Transverse colon (tissue), 4 donors: Measurements from ENCODE around the gene MFSD6L. TPM values are rescaled to one million over a fixed set of nuclear protein-coding genes. Genes with fewer than 3 reads are reported as not detected.

ENCODE experiments used
- DNase-seq: peaks from one replicate; pipeline ENCODE4 v3.0.0-alpha.2; 2019
- H3K27ac ChIP-seq, 4 donors: fragments of 200-600 bp; sonication (generic); 2 replicates each; pipeline ENCODE4 v1.5.1; 2016 to 2018; ENCODE audit warnings: inconsistent platforms in 4 of 4
- H3K27me3 ChIP-seq: fragments of 200-600 bp; sonication (generic); 2 replicates; pipeline ENCODE4 v1.5.1; 2017; ENCODE audit warnings: inconsistent platforms
- H3K36me3 ChIP-seq, 4 donors: fragments of 200-600 bp; sonication (generic); 2 replicates each; pipeline ENCODE4 v1.5.1; 2017 to 2019; ENCODE audit warnings: inconsistent platforms in 4 of 4
- H3K4me1 ChIP-seq, 4 donors: fragments of 200-600 bp; sonication (generic); 2 replicates each; pipeline ENCODE4 v1.5.1; 2017 to 2020; ENCODE audit warnings: inconsistent platforms in 4 of 4
- H3K4me3 ChIP-seq, 4 donors: fragments of 200-600 bp; sonication (generic); 1 replicate in 1 of 4; 2 replicates in 3 of 4; pipeline versions ENCODE4 v1.5.1 to v1.6.1; 2017 to 2019; ENCODE audit warnings: inconsistent platforms in 4 of 4
- H3K9me3 ChIP-seq, 2 donors: fragments of 200-600 bp; sonication (generic); 2 replicates each; pipeline ENCODE4 v1.5.1; 2017 to 2019; ENCODE audit warnings: inconsistent platforms in 2 of 2
- CTCF ChIP-seq, 5 experiments: fragments of 200-600 bp in 3 of 5; fragments of 450-650 bp in 2 of 5; sonication (generic) in 3 of 5; IDR thresholded peaks; 1 replicate in 2 of 5; 2 replicates in 3 of 5; pipeline ENCODE4 v1.5.1; 2016 to 2017; ENCODE audit warnings: antibody characterized with exemption in 5 of 5, inconsistent platforms in 3 of 5, mild to moderate bottlenecking in 2 of 5, moderate library complexity in 1 of 5
- EP300 ChIP-seq: sonication (generic); formaldehyde crosslinking; IDR thresholded peaks from one replicate; pipeline ENCODE4 v1.6.1; 2017; ENCODE audit warnings: antibody characterized with exemption, low read depth
- POLR2A ChIP-seq: fragments of 450-650 bp; IDR thresholded peaks from one replicate; pipeline ENCODE4 v1.6.1; 2016; ENCODE audit warnings: antibody characterized with exemption, mild to moderate bottlenecking, moderate library complexity
- POLR2AphosphoS5 ChIP-seq, 3 donors: sonication (generic); formaldehyde crosslinking; IDR thresholded peaks; one replicate each; pipeline ENCODE4 v1.6.1; 2016; ENCODE audit warnings: antibody characterized with exemption in 3 of 3
- WGBS, 2 donors: methylation state at CpG; one replicate each; pipeline ENCODE4 v1.1.5; 2018; ENCODE audit warnings: low coverage in 1 of 2; 5-methylcytosine and 5-hydroxymethylcytosine counted together
- in situ Hi-C, 4 donors: fragments of 200-750 bp; cut with MboI; loops; one replicate each; pipeline versions ENCODE4 v1.15.0 to v1.15.1; 2017; ENCODE audit warnings: low sequenced_read_pairs in 3 of 4, low pct_ligation_motif_present in 1 of 4, low pct_unique_long_range_greater_than_20kb in 1 of 4
- intact Hi-C: fragments of 100-400 bp; cut with DNase I; formaldehyde crosslinking; loops from one replicate; pipeline ENCODE4 v1.15.1; 2023; ENCODE audit warnings: low total_unique reads
- total RNA-seq, 4 donors: library from RNA; depleted of rRNA; stranded (reverse); fragments of >200 nt; gene quantifications; one replicate each; pipeline ENCODE4 v1.1.0, GENCODE V29; 2016

Gene MFSD6L
- total RNA-seq, 4 donors from 2014 or later: 0.40 to 5.1 (median 3.8) TPM; not detected in 1

- no peak for DNase-seq
- Histone ChIP-seq H3K9me3 (peaks cover 3 to 6% of the 10 kb centered on the region in 2 donors), H3K4me1 (no peaks in the 10 kb centered on the region), H3K27ac (no peak overlapping the region), H3K36me3 (no peaks in the 10 kb centered on the region), H3K27me3 (no peaks in the 10 kb centered on the region), H3K4me3 (no peak overlapping the region)
- WGBS, 2 donors: 99% methylated on average over 5 of the region's 5 CpGs; no CpG with 5 or more reads in 1 of the 2 donors
- no peak for TF ChIP-seq EP300
- TF ChIP-seq POLR2A: no peak
- TF ChIP-seq POLR2AphosphoS5 (IDR thresholded peaks at IDR 0.05): no peak
- TF ChIP-seq CTCF (IDR thresholded peaks at IDR 0.05): no peak
- in situ Hi-C loops: no loop called here
- intact Hi-C loops: no loop called here
These were observed 24.1 kb upstream of the MFSD6L start for GRCh38 chr17:8823279-8823678.

GRCh38 chr17:8822401-8823035, 23.4 kb upstream of the MFSD6L start:
- in situ Hi-C loops: no loop called here

GRCh38 chr17:8821446-8822105, 22.4 kb upstream of the MFSD6L start:
- H3K27me3 ChIP-seq: no peaks in the 10 kb centered on the region
- DNase-seq: no peak
- no peaks in the 10 kb centered on the region for H3K36me3 ChIP-seq
- H3K4me3 ChIP-seq: no peak overlapping the region
- TF ChIP-seq POLR2AphosphoS5 (IDR thresholded peaks at IDR 0.05) (no peak), POLR2A (no peak), EP300 (no peak), CTCF (IDR thresholded peaks at IDR 0.05) (no peak)
- no peaks in the 10 kb centered on the region for H3K4me1 ChIP-seq
- WGBS, 2 donors: 89% methylated on average over 10 of the region's 10 CpGs; no CpG with 5 or more reads in 1 of the 2 donors
- intact Hi-C loops: no loop called here
- peaks cover 3 to 6% of the 10 kb centered on the region in 2 donors for H3K9me3 ChIP-seq
- no peak overlapping the region for H3K27ac ChIP-seq
- in situ Hi-C loops: no loop called here

More at GRCh38 chr17:8822401-8823035, 23.4 kb upstream of the MFSD6L start:
- Histone ChIP-seq H3K4me3 (no peak overlapping the region), H3K27ac (no peak overlapping the region), H3K4me1 (no peaks in the 10 kb centered on the region), H3K27me3 (no peaks in the 10 kb centered on the region), H3K9me3 (peaks cover 3 to 6% of the 10 kb centered on the region in 2 donors), H3K36me3 (no peaks in the 10 kb centered on the region)
- no peak for TF ChIP-seq POLR2AphosphoS5 (IDR thresholded peaks at IDR 0.05)
- TF ChIP-seq POLR2A: no peak
- TF ChIP-seq EP300: no peak
- TF ChIP-seq CTCF (IDR thresholded peaks at IDR 0.05): no peak
- WGBS, 2 donors: 82 to 100% methylated on average over 2 to 5 of the region's 5 CpGs
- intact Hi-C loops: no loop called here
- DNase-seq: no peak

GRCh38 chr17:8820311-8821010, 21.3 kb upstream of the MFSD6L start:
- Histone ChIP-seq H3K27me3 (no peaks in the 10 kb centered on the region), H3K4me3 (no peak overlapping the region), H3K27ac (no peak overlapping the region), H3K36me3 (no peaks in the 10 kb centered on the region), H3K9me3 (peaks cover 3 to 6% of the 10 kb centered on the region in 2 donors), H3K4me1 (no peaks in the 10 kb centered on the region)
- TF ChIP-seq CTCF (IDR thresholded peaks at IDR 0.05) (no peak), POLR2AphosphoS5 (IDR thresholded peaks at IDR 0.05) (no peak), POLR2A (no peak), EP300 (no peak)
- intact Hi-C loops (no loop called here), in situ Hi-C loops (no loop called here)
- no peak for DNase-seq
- 56 to 75% methylated on average over 4 to 8 of the region's 8 CpGs for WGBS, 2 donors
